ENCODE measurements around the gene KREMEN2. TPM values are rescaled to one million over a fixed set of nuclear protein-coding genes. Genes with fewer than 3 reads are reported as not detected.

Gene KREMEN2
- total and polyA plus RNA-seq, 2 of the 8 experiments (the other 6 are each of a cell fraction or from before 2014, with no cell fraction given) = 6.6 to 7.0 TPM

DNA sequence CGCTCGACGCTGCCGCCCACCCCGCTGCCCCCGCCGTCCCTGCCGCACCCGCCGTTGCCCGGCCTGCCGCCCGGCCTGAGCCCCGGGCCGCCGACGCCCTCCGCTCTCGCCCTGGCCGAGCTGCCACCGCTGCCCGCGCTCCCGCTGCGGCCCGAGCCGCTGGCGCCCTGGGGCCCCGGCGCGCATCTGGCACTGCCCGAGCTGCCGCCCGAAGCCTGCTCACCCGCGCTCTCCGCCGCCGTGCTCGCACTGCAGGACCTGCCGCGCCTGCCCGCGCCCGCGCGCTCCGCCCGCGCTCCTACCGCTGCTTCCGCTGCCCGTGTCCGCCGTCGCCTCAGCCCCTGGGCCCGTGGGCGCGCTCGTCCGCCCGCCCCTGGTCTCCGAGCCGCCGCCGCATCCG is 40.2 kb downstream of the KREMEN2 start:
- 0% methylated on average over 11 of the region's 67 CpGs; no CpG with 5 or more reads in 1 of the 2 experiments for WGBS, 2 experiments (ENCODE audit: extremely low coverage in 1 of 2, insufficient coverage in 1 of 2, insufficient read length in 1 of 2, insufficient replicate concordance in 2 of 2, low coverage in 1 of 2, low lambda C conversion rate in 2 of 2, missing lambda C conversion rate in 1 of 2)
- H4K20me1 ChIP-seq (replicated peaks in 1 of 2; ENCODE audit: control insufficient read depth in 1 of 2, insufficient read depth in 2 of 2, low read length in 2 of 2) = no peaks in the 10 kb centered on the region
- H3K79me2 ChIP-seq (ENCODE audit: control insufficient read depth in 1 of 2, insufficient read depth in 2 of 2, low read length in 2 of 2) = peaks cover 0 to 6% of the 10 kb centered on the region in 2 experiments; a peak in 1 of 4 replicates
- H2BK20ac ChIP-seq (ENCODE audit: low read length) = no peak overlapping the region
- no peak overlapping the region for H2AFZ ChIP-seq (ENCODE audit: low read length)
- no peak overlapping the region for H2BK5ac ChIP-seq (ENCODE audit: low read depth, low read length)
- peak overlapping the region in 1 of 4 experiments; percentile 41; a peak in 1 of 7 replicates for H3K9ac ChIP-seq (replicated peaks in 1 of 4; ENCODE audit: extremely low read depth in 1 of 4, low read depth in 3 of 4, low read length in 3 of 4)
- ChIA-PET CTCF (ENCODE audit: partially characterized antibody) (interaction anchor here (0.6 to 17.3 kb wide), 15 partner anchors 8 to 102 kb away, joined by 3 to 639 read pairs (median 3); partner anchors contain the start of genes BICDL2, CLDN6, CLDN9 and HCFC1R1), POLR2A (ENCODE audit: partially characterized antibody) (interaction anchor here (0.6 to 35.7 kb wide), 15 partner anchors 11 to 134 kb away, joined by 3 to 1808 read pairs (median 4); partner anchors contain the start of genes BICDL2, CLDN6, CLDN9 and HCFC1R1)
- no peaks in the 10 kb centered on the region for H3K27me3 ChIP-seq (replicated peaks in 1 of 4; ENCODE audit: control insufficient read depth in 3 of 4, extremely low read depth in 1 of 4, insufficient read depth in 3 of 4, low read length in 3 of 4)
- H3K27ac ChIP-seq (ENCODE audit: low read depth, low read length) = no peak overlapping the region
- no peak overlapping the region for H4K91ac ChIP-seq (replicated peaks; ENCODE audit: insufficient read length, low read length)
- H4K8ac ChIP-seq (ENCODE audit: extremely low read depth, insufficient read depth, low read length) = no peak overlapping the region; the same call in 1 of the 2 replicates
- DNase-seq (ENCODE audit: low read depth in 1 of 2, low spot score in 2 of 2) = no peak
- H2AK5ac ChIP-seq (ENCODE audit: low read depth, low read length) = no peak overlapping the region
- H4K5ac ChIP-seq (ENCODE audit: insufficient read length, low read depth, low read length) = no peak overlapping the region
- peaks cover 13% of the 10 kb centered on the region for H3K23me2 ChIP-seq (ENCODE audit: low read depth, low read length)
- no peak overlapping the region for H3K56ac ChIP-seq (replicated peaks; ENCODE audit: insufficient read length, low read depth, low read length)
- no peak overlapping the region for H3K14ac ChIP-seq (ENCODE audit: insufficient read length)
- peak overlapping the region in 1 of 4 experiments; percentile 58; a peak in 1 of 8 replicates for H3K4me3 ChIP-seq (ENCODE audit: extremely low read depth in 1 of 4, insufficient read depth in 2 of 4, low read depth in 3 of 4, low read length in 4 of 4)
- FAIRE-seq = no peak
- H3K4me2 ChIP-seq (ENCODE audit: insufficient read depth in 1 of 2, low read depth in 2 of 2, low read length in 2 of 2) = peak overlapping the region in 1 of 2 experiments; percentile 88; a peak in 2 of 4 replicates
- no peak overlapping the region for H3K23ac ChIP-seq (ENCODE audit: insufficient read length)
- no peak overlapping the region for H3K4ac ChIP-seq (replicated peaks; ENCODE audit: insufficient read length, low read depth, low read length)
- H2BK12ac ChIP-seq (ENCODE audit: low read depth, low read length) = no peak overlapping the region
- H3K36me3 ChIP-seq (ENCODE audit: control insufficient read depth in 2 of 4, insufficient read depth in 4 of 4, low read length in 3 of 4) = peaks cover 0 to 3% (median 0%) of the 10 kb centered on the region in 4 experiments; a peak in 1 of 8 replicates
- H3K79me1 ChIP-seq (ENCODE audit: low read depth, low read length) = no peaks in the 10 kb centered on the region; the same call in 1 of the 2 replicates
- no peaks in the 10 kb centered on the region for H3K9me3 ChIP-seq (ENCODE audit: insufficient read depth in 2 of 2, low read depth in 1 of 2, low read length in 1 of 2)
- no peak overlapping the region for H3K18ac ChIP-seq (ENCODE audit: extremely low read depth, low read length)
- H3K4me1 ChIP-seq (replicated peaks in 1 of 4; ENCODE audit: control insufficient read depth in 3 of 4, insufficient read depth in 4 of 4, low read length in 3 of 4) = peaks cover 11 to 35% (median 30%) of the 10 kb centered on the region in 4 experiments
- H2BK15ac ChIP-seq (ENCODE audit: low read length) = no peak overlapping the region
- H2BK120ac ChIP-seq (replicated peaks; ENCODE audit: low read depth, low read length) = no peak overlapping the region
- TF ChIP-seq CEBPB (IDR thresholded peaks at IDR 0.05; ENCODE audit: low read depth, low read length) (no peak), BACH1 (IDR thresholded peaks at IDR 0.05; ENCODE audit: low read length) (no peak), TCF12 (IDR thresholded peaks at IDR 0.05; ENCODE audit: low read depth, low read length) (no peak), POU5F1 (IDR thresholded peaks at IDR 0.05; ENCODE audit: low read depth, low read length) (no peak), SP1 (IDR thresholded peaks at IDR 0.05; ENCODE audit: low read depth, low read length) (no peak), NRF1 (IDR thresholded peaks at IDR 0.05; ENCODE audit: low read depth, low read length) (no peak), EZH2 (IDR thresholded peaks at IDR 0.05; ENCODE audit: low read depth, low read length, severe bottlenecking) (no peak), TAF7 (optimal IDR thresholded peaks at IDR 0.05; ENCODE audit: borderline replicate concordance, low read depth, low read length) (no peak), TAF1 (IDR thresholded peaks at IDR 0.05; ENCODE audit: low read depth, low read length) (no peak), NANOG (IDR thresholded peaks at IDR 0.05; ENCODE audit: insufficient read depth, low read depth, low read length, poor library complexity, severe bottlenecking) (no peak)
- TF ChIP-seq, protein P1, sequence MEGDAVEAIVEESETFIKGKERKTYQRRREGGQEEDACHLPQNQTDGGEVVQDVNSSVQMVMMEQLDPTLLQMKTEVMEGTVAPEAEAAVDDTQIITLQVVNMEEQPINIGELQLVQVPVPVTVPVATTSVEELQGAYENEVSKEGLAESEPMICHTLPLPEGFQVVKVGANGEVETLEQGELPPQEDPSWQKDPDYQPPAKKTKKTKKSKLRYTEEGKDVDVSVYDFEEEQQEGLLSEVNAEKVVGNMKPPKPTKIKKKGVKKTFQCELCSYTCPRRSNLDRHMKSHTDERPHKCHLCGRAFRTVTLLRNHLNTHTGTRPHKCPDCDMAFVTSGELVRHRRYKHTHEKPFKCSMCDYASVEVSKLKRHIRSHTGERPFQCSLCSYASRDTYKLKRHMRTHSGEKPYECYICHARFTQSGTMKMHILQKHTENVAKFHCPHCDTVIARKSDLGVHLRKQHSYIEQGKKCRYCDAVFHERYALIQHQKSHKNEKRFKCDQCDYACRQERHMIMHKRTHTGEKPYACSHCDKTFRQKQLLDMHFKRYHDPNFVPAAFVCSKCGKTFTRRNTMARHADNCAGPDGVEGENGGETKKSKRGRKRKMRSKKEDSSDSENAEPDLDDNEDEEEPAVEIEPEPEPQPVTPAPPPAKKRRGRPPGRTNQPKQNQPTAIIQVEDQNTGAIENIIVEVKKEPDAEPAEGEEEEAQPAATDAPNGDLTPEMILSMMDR (IDR thresholded peaks at IDR 0.05; ENCODE audit: control extremely low read depth in 1 of 3, insufficient read depth in 1 of 3, low read depth in 1 of 3, low read length in 3 of 3) = no peak
